Measurements from ENCODE around the gene VSIG8.

VSIG8 gene

DNA sequence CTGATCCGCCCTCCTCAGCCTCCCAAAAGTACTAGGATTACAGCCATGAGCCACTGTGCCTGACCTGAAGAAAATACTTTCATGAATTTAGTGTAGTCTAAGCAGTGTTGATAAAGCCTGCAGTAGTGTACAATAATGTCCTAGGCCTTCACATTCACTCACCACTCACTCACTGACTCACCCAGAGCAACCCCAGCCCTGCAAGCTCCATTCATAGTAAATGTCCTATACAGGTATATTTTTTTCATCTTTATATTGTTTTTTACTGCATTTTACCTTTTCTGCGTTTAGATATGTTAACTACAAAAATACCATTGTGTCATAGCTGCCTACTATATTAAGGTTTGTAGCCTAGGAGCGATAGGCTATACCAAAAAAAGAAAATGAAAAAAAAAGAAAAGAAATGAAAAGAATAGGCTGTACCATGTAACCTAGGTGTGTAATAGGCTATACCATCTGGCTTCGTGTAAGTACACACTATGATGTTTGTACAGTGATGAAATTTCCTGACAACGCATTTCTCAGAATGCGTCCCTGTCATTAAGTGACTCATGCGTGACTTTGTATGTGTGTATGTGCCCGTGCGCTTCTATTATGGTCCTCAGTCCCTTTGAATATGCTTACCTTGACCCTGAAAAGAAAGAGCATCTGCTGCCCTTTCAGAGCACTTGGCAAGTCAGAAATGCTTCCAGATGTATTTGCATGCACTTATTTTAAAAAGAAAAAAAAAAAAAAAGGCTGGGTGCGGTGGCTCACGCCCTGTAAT lies 45.0 kb downstream of the VSIG8 start:
- Mint-ChIP-seq H3K9me3 (no peaks in the 10 kb centered on the region), H3K4me3 (no peak overlapping the region), H3K36me3 (ENCODE audit: low read depth) (no peaks in the 10 kb centered on the region), H3K27me3 (no peaks in the 10 kb centered on the region), H3K27ac (no peak overlapping the region), H3K4me1 (ENCODE audit: low read depth) (peaks cover 20% of the 10 kb centered on the region)

DNA sequence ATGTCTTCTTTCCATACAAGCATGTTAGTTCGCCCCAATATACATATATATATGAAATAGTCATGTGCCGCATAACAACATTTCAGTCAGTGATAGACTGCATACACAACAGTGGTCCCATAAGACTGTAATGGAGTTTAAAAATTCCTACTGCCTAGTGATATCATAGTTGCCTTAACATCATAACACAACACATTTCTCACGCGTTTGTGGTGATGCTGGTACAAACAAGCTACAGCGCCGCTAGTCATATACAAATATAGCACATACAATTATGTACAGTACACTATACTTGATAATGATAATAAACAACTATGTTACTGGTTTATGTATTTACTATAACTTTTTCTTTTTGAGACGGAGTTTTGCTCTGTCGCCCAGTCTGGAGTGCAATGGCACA lies 46.5 kb downstream of the VSIG8 start:
- H3K4me3 Mint-ChIP-seq, result no peak overlapping the region
- peaks cover 20% of the 10 kb centered on the region for H3K4me1 Mint-ChIP-seq (ENCODE audit: low read depth)
- H3K36me3 Mint-ChIP-seq (ENCODE audit: low read depth), result no peaks in the 10 kb centered on the region

GRCh38 chr1:159804924-159805323 lies 57.5 kb downstream of the VSIG8 start:
- H3K4me3 Mint-ChIP-seq, result no peak overlapping the region
- peaks cover 12% of the 10 kb centered on the region for H3K4me1 Mint-ChIP-seq (ENCODE audit: low read depth)
- no peaks in the 10 kb centered on the region for H3K9me3 Mint-ChIP-seq
- H3K27me3 Mint-ChIP-seq, result peaks cover 3% of the 10 kb centered on the region
- no peaks in the 10 kb centered on the region for H3K36me3 Mint-ChIP-seq (ENCODE audit: low read depth)
- no peak overlapping the region for H3K27ac Mint-ChIP-seq

More for the DNA sequence above, 46.5 kb downstream of the VSIG8 start:
- Mint-ChIP-seq H3K27me3 (no peaks in the 10 kb centered on the region), H3K9me3 (no peaks in the 10 kb centered on the region), H3K27ac (no peak overlapping the region)

All from stimulated activated naive CD8-positive, alpha-beta T cell treated with anti-CD3 and anti-CD28 coated beads, Interleukin-15, Interleukin-2, amounts not matched to agents 100 ng/mL and 50 ng/mL, for 24 hours (primary cell).